Ramos (cell line): ENCODE results near the gene HAUS5.

Experiments used
- in situ Hi-C: fragments of 300-500 bp; cut with MboI; formaldehyde crosslinking; loops from one replicate; pipeline ENCODE4 v1.14.3; 2022; ENCODE audit warnings: low sequenced_read_pairs; ENCODE audit not compliant: unreplicated experiment

The HAUS5 gene

DNA sequence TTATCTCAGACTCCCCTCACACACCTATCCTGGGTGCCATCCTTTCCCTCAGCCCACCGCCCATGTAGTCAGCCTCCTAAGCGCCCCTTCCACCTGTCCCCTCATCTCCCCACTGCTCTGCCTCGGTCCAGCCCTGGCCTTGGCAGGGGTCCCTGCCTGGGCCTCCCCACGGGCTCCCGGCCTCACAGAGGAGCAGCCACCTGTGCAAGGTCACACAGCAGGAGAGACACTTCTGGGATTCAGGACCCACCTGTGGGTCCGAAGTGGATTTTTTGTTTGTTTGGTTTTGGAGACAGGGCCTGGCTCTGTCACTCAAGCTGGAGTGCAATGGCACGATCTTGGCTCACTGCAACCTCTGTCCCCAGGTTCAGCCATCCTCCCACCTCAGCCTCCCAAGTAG, 53.1 kb downstream of the HAUS5 start:
- in situ Hi-C loops = no loop called here

DNA sequence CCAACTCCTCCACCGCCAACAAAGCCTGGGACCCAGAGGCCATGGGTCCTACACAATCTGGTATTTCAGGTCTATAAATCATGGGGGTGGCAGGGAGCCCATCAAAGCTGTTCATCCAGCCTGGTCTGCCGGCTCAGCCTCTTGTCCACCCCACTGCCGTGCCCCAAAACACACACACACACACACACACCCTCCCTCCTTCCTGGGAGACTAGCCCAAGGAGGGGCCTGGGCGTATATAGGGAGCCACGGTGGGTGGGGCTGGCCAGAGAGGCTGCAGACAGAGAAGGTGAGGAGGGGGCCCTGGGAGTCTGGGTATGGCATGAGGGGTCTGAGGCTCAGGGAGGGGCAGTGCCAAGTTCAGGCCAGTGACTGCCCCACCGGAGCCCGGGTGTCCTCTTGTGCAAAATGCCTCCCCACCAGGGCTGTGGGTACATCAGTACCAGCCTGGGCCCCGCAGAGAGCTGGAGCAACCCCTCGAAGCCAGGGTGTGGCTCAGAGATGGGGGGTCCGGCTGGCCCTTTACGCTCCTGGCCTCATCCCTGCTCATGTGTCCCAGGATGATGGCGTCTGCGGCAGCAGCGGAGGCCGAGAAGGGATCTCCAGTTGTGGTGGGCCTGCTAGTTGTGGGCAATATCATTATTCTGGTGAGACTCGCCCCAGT, 53.8 kb downstream of the HAUS5 start, which contains the start of gene UPK1A:
Gene UPK1A (plus strand): TSS at position 267 of the 663 bp plus-strand sequence. CDS start 296 bp downstream, at position 563.
- in situ Hi-C loops = no loop called here

DNA sequence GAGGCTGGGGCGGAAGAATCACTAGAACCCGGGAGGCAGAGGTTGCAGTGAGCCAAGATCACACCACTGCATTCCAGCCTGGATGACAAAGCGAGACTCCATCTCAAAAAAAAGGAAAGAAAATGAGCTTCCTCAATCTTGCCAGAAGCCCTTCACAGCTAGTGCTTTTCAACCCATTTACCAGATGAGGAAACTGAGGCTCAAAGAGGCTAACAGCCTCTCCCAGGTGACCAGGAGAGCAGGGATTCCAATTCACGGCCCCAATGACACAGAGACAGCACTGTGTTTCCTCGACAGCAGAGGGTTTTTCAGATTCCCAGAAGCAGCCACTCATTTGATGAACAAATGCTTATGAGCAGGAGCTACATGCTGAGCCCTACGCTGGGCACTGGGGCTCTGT, 57.0 kb downstream of the HAUS5 start:
- in situ Hi-C loops = no loop called here

DNA sequence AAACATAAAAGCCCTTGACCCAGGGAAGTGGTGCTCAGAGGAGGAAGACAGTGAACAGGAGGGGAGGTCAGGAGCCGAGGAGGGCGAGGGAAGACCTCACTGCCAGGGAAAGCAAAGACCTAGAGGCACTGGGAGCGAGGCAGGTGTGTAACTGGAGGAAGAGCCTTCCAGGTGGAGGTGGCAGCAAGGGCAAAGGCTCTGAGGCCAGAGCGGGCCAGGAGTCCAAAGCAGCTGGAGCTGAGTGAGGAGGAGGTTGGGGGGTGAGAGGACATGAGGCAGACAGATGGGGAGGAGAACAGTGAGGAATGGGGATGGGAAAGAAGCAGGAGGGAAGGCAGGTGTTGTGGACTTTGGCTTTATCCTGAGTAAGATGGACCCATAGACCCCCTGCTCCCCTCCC, 57.4 kb downstream of the HAUS5 start:
- in situ Hi-C loops = no loop called here

DNA sequence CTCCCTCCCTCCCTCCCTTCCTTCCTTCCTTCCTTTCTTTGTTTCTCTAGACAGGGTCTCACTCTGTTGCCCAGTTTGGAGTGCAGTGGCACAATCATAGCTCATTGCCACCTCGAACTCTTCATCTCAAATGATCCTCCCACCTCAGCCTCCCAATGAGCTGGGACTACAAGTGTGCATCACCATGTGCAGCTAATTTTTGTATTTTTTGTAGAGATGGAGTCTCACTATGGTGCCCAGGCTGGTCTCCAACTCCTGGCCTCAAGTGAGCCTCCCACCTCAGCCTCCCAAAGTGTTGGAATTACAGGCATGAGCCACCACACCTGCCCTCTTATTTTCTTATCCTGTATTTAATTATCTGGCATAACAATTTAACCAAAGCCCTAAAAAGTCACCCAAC, 58.2 kb downstream of the HAUS5 start:
- in situ Hi-C loops = no loop called here

DNA sequence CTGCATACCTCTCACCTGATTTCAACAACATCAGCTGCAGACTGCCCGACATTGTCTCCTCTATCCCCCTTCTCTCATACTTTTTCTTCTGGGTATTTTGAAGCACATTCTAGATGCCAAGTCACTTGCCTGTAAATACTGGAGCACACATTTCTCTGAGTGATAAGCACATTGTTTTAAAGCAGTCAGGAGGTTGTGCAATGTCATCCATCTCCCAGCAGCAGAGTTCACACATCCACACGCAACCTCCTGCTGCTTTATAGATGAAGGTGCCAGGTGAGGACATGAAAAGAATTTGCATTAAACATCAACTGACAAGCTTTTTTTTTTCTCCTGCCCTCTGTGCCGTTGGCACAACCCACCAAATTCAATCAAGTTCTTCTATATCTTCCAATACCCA, 59.3 kb downstream of the HAUS5 start:
- in situ Hi-C loops = no loop called here

DNA sequence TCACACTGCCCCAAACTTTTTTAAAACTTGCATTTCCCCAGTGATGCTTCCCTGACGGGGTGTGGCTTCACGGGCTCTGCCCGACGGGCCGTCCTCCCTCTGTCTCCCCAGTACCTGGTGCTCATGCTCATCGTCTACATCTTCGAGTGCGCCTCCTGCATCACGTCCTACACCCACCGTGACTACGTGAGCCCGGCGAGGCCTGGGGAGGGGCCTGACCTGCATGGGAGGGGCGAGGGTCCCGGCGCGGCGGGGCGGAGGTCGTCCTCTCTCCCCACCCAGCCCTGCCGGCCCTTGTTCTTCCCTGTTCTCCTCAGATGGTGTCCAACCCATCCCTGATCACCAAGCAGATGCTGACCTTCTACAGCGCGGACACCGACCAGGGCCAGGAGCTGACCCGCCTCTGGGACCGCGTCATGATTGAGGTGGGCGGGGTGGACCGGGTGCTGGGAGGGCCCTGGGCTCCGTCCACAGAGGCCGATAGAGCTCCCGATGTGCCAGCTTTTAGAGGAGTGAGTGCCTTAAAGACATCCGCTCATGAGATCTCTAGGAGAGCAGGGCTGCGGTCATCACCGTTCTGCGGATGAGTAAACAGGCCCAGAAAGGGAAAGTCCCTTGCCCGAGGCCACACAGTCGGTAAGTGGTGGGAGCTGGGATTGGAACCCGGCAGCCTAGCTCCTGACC, 60.7 kb downstream of the HAUS5 start:
- in situ Hi-C loops = no loop called here
